Liver (tissue), 9 donors: ENCODE results near the gene ALDH3A1. TPM values are rescaled to one million over a fixed set of nuclear protein-coding genes. Genes with fewer than 3 reads are reported as not detected.

Source experiments
- DNase-seq: peaks from one replicate; pipeline ENCODE4 v3.0.0-alpha.2; 2017; ENCODE audit warnings: low spot score
- H3K27ac ChIP-seq, 2 donors: one replicate each; pipeline ENCODE4 v1.7.0; 2013; ENCODE audit warnings: inconsistent platforms in 2 of 2, low read length in 2 of 2, control low read depth in 1 of 2, low read depth in 1 of 2, mild to moderate bottlenecking in 1 of 2
- H3K27me3 ChIP-seq, 4 donors: one replicate each; pipeline versions ENCODE4 v1.6.1 to v1.7.0; 2013; ENCODE audit warnings: low read length in 3 of 4, inconsistent platforms in 1 of 4, mild to moderate bottlenecking in 1 of 4, moderate library complexity in 1 of 4; ENCODE audit not compliant: control insufficient read depth in 4 of 4, insufficient read depth in 4 of 4
- H3K36me3 ChIP-seq, 4 donors: one replicate each; pipeline versions ENCODE4 v1.6.1 to v1.7.0; 2013; ENCODE audit warnings: low read length in 3 of 4, mild to moderate bottlenecking in 3 of 4, low read depth in 1 of 4, moderate library complexity in 1 of 4; ENCODE audit not compliant: control insufficient read depth in 4 of 4, insufficient read depth in 3 of 4
- H3K4me1 ChIP-seq, 4 donors: one replicate each; pipeline versions ENCODE4 v1.6.1 to v1.7.0; 2013; ENCODE audit warnings: low read length in 3 of 4, mild to moderate bottlenecking in 3 of 4, moderate library complexity in 1 of 4; ENCODE audit not compliant: control insufficient read depth in 4 of 4, insufficient read depth in 4 of 4
- H3K4me3 ChIP-seq, 3 donors: one replicate each; pipeline versions ENCODE4 v1.6.1 to v1.7.0; 2013; ENCODE audit warnings: low read length in 3 of 3, control low read depth in 1 of 3, low read depth in 1 of 3, mild to moderate bottlenecking in 1 of 3
- H3K9ac ChIP-seq, 2 donors: one replicate each; pipeline ENCODE4 v1.7.0; 2013; ENCODE audit warnings: low read length in 2 of 2, mild to moderate bottlenecking in 2 of 2, moderate library complexity in 2 of 2, control low read depth in 1 of 2, low read depth in 1 of 2
- H3K9me3 ChIP-seq, 4 donors: one replicate each; pipeline versions ENCODE4 v1.6.1 to v1.7.0; 2013; ENCODE audit warnings: low read length in 3 of 4; ENCODE audit not compliant: control insufficient read depth in 4 of 4
- ATF3 ChIP-seq: IDR thresholded peaks from 2 replicates; pipeline ENCODE4 v1.6.1; 2016; ENCODE audit warnings: antibody characterized with exemption
- FOXA1 ChIP-seq: IDR thresholded peaks from 2 replicates; pipeline ENCODE4 v1.6.1; 2016; ENCODE audit warnings: antibody characterized with exemption
- FOXA2 ChIP-seq: IDR thresholded peaks from 2 replicates; pipeline ENCODE4 v1.6.1; 2016; ENCODE audit warnings: antibody characterized with exemption
- GABPA ChIP-seq, 2 donors: IDR thresholded peaks in 1 of 2; conservative IDR thresholded peaks in 1 of 2; 2 replicates each; pipeline ENCODE4 v1.6.1; 2016; ENCODE audit warnings: antibody characterized with exemption in 2 of 2, mild to moderate bottlenecking in 1 of 2, moderate library complexity in 1 of 2
- HNF4A ChIP-seq, 2 donors: conservative IDR thresholded peaks; 2 replicates each; pipeline ENCODE4 v1.6.1; 2016; ENCODE audit warnings: antibody characterized with exemption in 2 of 2, mild to moderate bottlenecking in 2 of 2
- HNF4G ChIP-seq: IDR thresholded peaks from 2 replicates; pipeline ENCODE4 v1.6.1; 2016; ENCODE audit warnings: antibody characterized with exemption
- JUND ChIP-seq, 2 donors: IDR thresholded peaks; 2 replicates each; pipeline ENCODE4 v1.6.1; 2016; ENCODE audit warnings: antibody characterized with exemption in 2 of 2
- MAX ChIP-seq: IDR thresholded peaks from 2 replicates; pipeline ENCODE4 v1.6.1; 2016; ENCODE audit warnings: antibody characterized with exemption
- NR2F2 ChIP-seq: IDR thresholded peaks from 2 replicates; pipeline ENCODE4 v1.6.1; 2016; ENCODE audit warnings: antibody characterized with exemption
- RAD21 ChIP-seq, 2 donors: IDR thresholded peaks; 2 replicates each; pipeline ENCODE4 v1.6.1; 2016; ENCODE audit warnings: antibody characterized with exemption in 2 of 2, mild to moderate bottlenecking in 2 of 2
- REST ChIP-seq: IDR thresholded peaks from 2 replicates; pipeline ENCODE4 v1.6.1; 2016; ENCODE audit warnings: antibody characterized with exemption, mild to moderate bottlenecking
- RXRA ChIP-seq, 2 donors: IDR thresholded peaks; 2 replicates each; pipeline ENCODE4 v1.6.1; 2017 to 2018; ENCODE audit warnings: antibody characterized with exemption in 2 of 2, mild to moderate bottlenecking in 1 of 2
- TAF1 ChIP-seq: conservative IDR thresholded peaks from 2 replicates; pipeline ENCODE4 v1.6.1; 2016; ENCODE audit warnings: antibody characterized with exemption, mild to moderate bottlenecking
- YY1 ChIP-seq: IDR thresholded peaks from 2 replicates; pipeline ENCODE4 v1.6.1; 2016; ENCODE audit warnings: antibody characterized with exemption, mild to moderate bottlenecking
- ZBTB33 ChIP-seq: IDR thresholded peaks from 2 replicates; pipeline ENCODE4 v1.6.1; 2016; ENCODE audit warnings: antibody characterized with exemption
- WGBS: extraction: QIAGEN DNeasy Blood & Tissue Kit; methylation state at CpG from one replicate; pipeline ENCODE4 v1.1.7; 2013; 5-methylcytosine and 5-hydroxymethylcytosine counted together
- polyA plus RNA-seq, 2 donors: library from polyadenylated mRNA; stranded (reverse) in 1 of 2; unstranded in 1 of 2; fragments of 200-250 nt in 1 of 2; fragments of >200 nt in 1 of 2; fragmentation: Nextera tagmentation in 1 of 2; extraction: Ambion mirVana in 1 of 2; gene quantifications; one replicate each; pipeline versions ENCODE4 v1.2.1 to v1.2.3, GENCODE V29; 2013 to 2015
- total RNA-seq, 2 donors: library from RNA; depleted of rRNA; stranded (reverse); fragments of >200 nt; gene quantifications; one replicate each; pipeline ENCODE4 v1.2.3, GENCODE V29; 2014
- donor health status: healthy.
- donor health status: healthy.
- donor health status: healthy.
- donor health status: healthy.
- donor health status: healthy.

The ALDH3A1 gene
- total and polyA plus RNA-seq, 4 donors = 0.09 to 3.2 (median 0.22) TPM

- Histone ChIP-seq H3K27ac (no peak overlapping the region), H3K9ac (no peak overlapping the region), H3K36me3 (no peaks in the 10 kb centered on the region), H3K4me1 (peaks cover 0 to 2% (median 0%) of the 10 kb centered on the region in 4 donors), H3K27me3 (no peaks in the 10 kb centered on the region), H3K9me3 (no peaks in the 10 kb centered on the region), H3K4me3 (no peak overlapping the region)
- WGBS = 89% methylated on average over 12 of the region's 12 CpGs
- DNase-seq = no peak
- TF ChIP-seq ATF3 (no peak), FOXA2 (no peak), REST (no peak), FOXA1 (no peak), JUND (IDR thresholded peaks at IDR 0.05) (no peak), RAD21 (IDR thresholded peaks at IDR 0.05) (no peak), YY1 (no peak)
Observed at GRCh38 chr17:19757536-19758180, 9.6 kb upstream of the ALDH3A1 start.

- no peaks in the 10 kb centered on the region for H3K27me3 ChIP-seq
- 61% methylated on average over 10 of the region's 10 CpGs for WGBS
- H3K36me3 ChIP-seq = no peaks in the 10 kb centered on the region
- H3K9me3 ChIP-seq = no peaks in the 10 kb centered on the region
- no peak for TF ChIP-seq MAX
- peak in 1 of 2 donors; percentile 24 for TF ChIP-seq HNF4A (conservative IDR thresholded peaks at IDR 0.05)
- peak in 1 of 2 donors; percentile 9 for TF ChIP-seq RXRA (IDR thresholded peaks at IDR 0.05)
- no peak for DNase-seq
- H3K4me1 ChIP-seq = peaks cover 0 to 2% (median 0%) of the 10 kb centered on the region in 4 donors
- H3K4me3 ChIP-seq = no peak overlapping the region
- H3K9ac ChIP-seq = no peak overlapping the region
- H3K27ac ChIP-seq = no peak overlapping the region
Observed at GRCh38 chr17:19756546-19756945, 8.4 kb upstream of the ALDH3A1 start.

- Histone ChIP-seq H3K4me1 (peaks cover 0 to 2% (median 0%) of the 10 kb centered on the region in 4 donors), H3K9ac (no peak overlapping the region), H3K4me3 (no peak overlapping the region), H3K27ac (no peak overlapping the region), H3K27me3 (no peaks in the 10 kb centered on the region), H3K36me3 (no peaks in the 10 kb centered on the region), H3K9me3 (no peaks in the 10 kb centered on the region)
- DNase-seq = no peak
- 93% methylated on average over 11 of the region's 11 CpGs for WGBS
- TF ChIP-seq RXRA (IDR thresholded peaks at IDR 0.05) = no peak
- TF ChIP-seq HNF4G = no peak
- no peak for TF ChIP-seq GABPA (IDR thresholded peaks at IDR 0.05 in 1 of 2, conservative IDR thresholded peaks at IDR 0.05 in 1 of 2)
- no peak for TF ChIP-seq ZBTB33
- TF ChIP-seq HNF4A (conservative IDR thresholded peaks at IDR 0.05) = no peak
- no peak for TF ChIP-seq JUND (IDR thresholded peaks at IDR 0.05)
- TF ChIP-seq YY1 = no peak
- no peak for TF ChIP-seq FOXA2
- no peak for TF ChIP-seq NR2F2
- TF ChIP-seq MAX = no peak
- TF ChIP-seq ATF3 = no peak
- no peak for TF ChIP-seq FOXA1
- TF ChIP-seq TAF1 = no peak
- no peak for TF ChIP-seq REST
Observed at GRCh38 chr17:19755821-19756510, 7.9 kb upstream of the ALDH3A1 start.
